Measurements from ENCODE around the gene POGLUT2.

DNA sequence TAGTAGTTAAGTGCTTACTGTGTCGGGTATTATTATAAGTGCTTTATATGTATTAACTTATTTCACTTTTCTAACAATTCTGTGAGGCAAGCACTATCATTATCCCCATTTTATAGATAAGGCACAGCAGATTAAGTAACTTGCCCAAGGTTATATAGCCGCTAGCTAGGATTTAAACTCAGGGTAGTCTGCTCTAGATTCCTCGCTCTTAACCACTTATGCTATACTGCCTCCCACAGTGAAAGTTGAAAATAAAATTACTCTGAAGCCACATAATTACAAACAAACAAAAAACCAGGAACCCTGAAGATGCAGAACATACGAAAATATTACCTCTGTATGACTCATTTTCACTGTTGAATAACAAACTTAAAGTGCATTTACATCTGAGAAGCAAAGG, 29.1 kb downstream of the POGLUT2 start:
- TF ChIP-seq, protein P1, sequence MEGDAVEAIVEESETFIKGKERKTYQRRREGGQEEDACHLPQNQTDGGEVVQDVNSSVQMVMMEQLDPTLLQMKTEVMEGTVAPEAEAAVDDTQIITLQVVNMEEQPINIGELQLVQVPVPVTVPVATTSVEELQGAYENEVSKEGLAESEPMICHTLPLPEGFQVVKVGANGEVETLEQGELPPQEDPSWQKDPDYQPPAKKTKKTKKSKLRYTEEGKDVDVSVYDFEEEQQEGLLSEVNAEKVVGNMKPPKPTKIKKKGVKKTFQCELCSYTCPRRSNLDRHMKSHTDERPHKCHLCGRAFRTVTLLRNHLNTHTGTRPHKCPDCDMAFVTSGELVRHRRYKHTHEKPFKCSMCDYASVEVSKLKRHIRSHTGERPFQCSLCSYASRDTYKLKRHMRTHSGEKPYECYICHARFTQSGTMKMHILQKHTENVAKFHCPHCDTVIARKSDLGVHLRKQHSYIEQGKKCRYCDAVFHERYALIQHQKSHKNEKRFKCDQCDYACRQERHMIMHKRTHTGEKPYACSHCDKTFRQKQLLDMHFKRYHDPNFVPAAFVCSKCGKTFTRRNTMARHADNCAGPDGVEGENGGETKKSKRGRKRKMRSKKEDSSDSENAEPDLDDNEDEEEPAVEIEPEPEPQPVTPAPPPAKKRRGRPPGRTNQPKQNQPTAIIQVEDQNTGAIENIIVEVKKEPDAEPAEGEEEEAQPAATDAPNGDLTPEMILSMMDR (conservative IDR thresholded peaks at IDR 0.05; ENCODE audit: low read depth in 2 of 2): no peak; a peak in 1 of 4 replicates
- TF ChIP-seq EZH2 (IDR thresholded peaks at IDR 0.05; ENCODE audit: low read depth, unreplicated experiment) (no peak), POLR2AphosphoS5 (IDR thresholded peaks at IDR 0.05; ENCODE audit: low read depth) (no peak), EZH2phosphoT487 (IDR thresholded peaks at IDR 0.05; ENCODE audit: unreplicated experiment) (no peak), REST (IDR thresholded peaks at IDR 0.05; ENCODE audit: unreplicated experiment) (no peak), ZNF331 (CRISPR knock-in tag; IDR thresholded peaks at IDR 0.05; ENCODE audit: low read depth) (no peak), ZNF114 (CRISPR knock-in tag; IDR thresholded peaks at IDR 0.05) (no peak), JUNB (IDR thresholded peaks at IDR 0.05; ENCODE audit: unreplicated experiment) (no peak)
- TF ChIP-seq, protein P2, sequence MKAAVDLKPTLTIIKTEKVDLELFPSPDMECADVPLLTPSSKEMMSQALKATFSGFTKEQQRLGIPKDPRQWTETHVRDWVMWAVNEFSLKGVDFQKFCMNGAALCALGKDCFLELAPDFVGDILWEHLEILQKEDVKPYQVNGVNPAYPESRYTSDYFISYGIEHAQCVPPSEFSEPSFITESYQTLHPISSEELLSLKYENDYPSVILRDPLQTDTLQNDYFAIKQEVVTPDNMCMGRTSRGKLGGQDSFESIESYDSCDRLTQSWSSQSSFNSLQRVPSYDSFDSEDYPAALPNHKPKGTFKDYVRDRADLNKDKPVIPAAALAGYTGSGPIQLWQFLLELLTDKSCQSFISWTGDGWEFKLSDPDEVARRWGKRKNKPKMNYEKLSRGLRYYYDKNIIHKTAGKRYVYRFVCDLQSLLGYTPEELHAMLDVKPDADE (IDR thresholded peaks at IDR 0.05): no peak

All from GM23338 (cell line).